ENCODE data around the gene REV3L.

Gene REV3L

DNA sequence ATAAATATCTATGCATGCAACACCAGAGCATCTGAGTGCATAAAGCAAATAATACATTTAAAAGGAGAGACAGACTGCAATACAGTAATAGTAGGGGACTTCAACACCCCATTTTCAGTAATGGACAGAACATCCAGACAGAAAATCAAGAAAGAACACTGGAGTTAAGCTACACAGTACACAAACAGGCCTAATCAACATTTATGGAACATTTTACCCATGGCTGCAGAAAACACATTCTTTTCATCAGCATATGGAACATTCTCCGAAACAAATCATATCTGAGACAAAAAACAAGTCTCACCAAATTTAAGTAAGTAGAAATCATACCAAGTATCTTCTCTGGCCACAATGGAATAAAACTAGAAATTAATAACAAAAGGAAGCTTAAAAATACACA, 50.5 kb downstream of the REV3L start:
- Histone ChIP-seq H3K4me3 (ENCODE audit: low read length) (no peak overlapping the region), H3K4me2 (ENCODE audit: low read length) (no peak overlapping the region), H3K9me3 (ENCODE audit: insufficient read depth, low read length) (peaks cover 13% of the 10 kb centered on the region; the same call in 1 of the 2 replicates), H3K27me3 (ENCODE audit: low read depth, low read length) (no peaks in the 10 kb centered on the region), H3K9ac (ENCODE audit: low read length) (no peak overlapping the region), H3K27ac (ENCODE audit: low read length) (no peak overlapping the region), H4K20me1 (ENCODE audit: insufficient read depth, low read length) (no peaks in the 10 kb centered on the region; the same call in 1 of the 2 replicates), H2AFZ (ENCODE audit: low read depth, low read length) (no peak overlapping the region), H3K79me2 (ENCODE audit: low read length) (peaks cover 90% of the 10 kb centered on the region), H3K4me1 (ENCODE audit: low read length) (peaks cover 3% of the 10 kb centered on the region; the same call in 1 of the 2 replicates), H3K36me3 (replicated peaks; ENCODE audit: low read depth, low read length) (peaks cover 20% of the 10 kb centered on the region)
- TF ChIP-seq, protein P1, sequence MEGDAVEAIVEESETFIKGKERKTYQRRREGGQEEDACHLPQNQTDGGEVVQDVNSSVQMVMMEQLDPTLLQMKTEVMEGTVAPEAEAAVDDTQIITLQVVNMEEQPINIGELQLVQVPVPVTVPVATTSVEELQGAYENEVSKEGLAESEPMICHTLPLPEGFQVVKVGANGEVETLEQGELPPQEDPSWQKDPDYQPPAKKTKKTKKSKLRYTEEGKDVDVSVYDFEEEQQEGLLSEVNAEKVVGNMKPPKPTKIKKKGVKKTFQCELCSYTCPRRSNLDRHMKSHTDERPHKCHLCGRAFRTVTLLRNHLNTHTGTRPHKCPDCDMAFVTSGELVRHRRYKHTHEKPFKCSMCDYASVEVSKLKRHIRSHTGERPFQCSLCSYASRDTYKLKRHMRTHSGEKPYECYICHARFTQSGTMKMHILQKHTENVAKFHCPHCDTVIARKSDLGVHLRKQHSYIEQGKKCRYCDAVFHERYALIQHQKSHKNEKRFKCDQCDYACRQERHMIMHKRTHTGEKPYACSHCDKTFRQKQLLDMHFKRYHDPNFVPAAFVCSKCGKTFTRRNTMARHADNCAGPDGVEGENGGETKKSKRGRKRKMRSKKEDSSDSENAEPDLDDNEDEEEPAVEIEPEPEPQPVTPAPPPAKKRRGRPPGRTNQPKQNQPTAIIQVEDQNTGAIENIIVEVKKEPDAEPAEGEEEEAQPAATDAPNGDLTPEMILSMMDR (IDR thresholded peaks at IDR 0.05; ENCODE audit: low read depth, low read length), result no peak
- no peak for TF ChIP-seq EZH2phosphoT487 (IDR thresholded peaks at IDR 0.05; ENCODE audit: low read depth)

DNA sequence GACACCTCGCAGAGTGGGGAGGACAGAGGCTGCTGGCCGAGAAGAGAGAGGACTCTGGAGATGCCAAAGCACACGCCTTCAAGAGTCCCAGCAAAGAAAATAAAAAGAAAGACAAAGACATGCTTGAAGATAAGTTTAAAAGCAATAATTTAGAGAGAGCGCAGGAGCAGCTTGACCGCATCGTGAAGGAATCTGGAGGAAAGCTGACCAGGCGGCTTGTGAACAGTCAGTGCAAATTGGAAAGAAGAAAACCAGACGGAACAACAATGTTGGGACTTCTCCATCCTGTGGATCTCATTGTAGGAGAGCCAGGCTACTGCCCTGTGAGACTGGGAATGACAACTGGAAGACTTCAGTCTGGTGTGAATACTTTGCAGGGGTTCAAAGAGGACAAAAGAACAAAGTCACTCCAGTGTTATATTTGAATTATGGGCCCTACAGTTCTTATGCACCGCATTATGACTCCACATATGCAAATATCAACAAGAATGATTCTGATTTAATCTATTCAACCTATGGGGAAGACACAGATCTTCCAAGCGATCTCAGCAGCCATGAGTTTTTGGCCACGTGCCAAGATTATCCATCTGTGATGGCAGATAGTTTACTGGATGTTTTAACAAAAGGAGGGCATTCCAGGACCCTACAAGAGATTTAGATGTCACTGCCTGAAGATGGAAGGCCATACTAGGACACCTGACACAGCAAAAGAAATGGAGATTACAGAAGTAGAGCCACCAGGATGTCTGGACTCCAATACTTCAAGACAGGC, 52.2 kb downstream of the REV3L start:
- Histone ChIP-seq H2AFZ (ENCODE audit: low read depth, low read length) (no peak overlapping the region), H3K9me3 (ENCODE audit: insufficient read depth, low read length) (peaks cover 14% of the 10 kb centered on the region; the same call in 1 of the 2 replicates), H3K27me3 (ENCODE audit: low read depth, low read length) (no peaks in the 10 kb centered on the region), H3K4me3 (ENCODE audit: low read length) (no peak overlapping the region), H3K4me2 (ENCODE audit: low read length) (no peak overlapping the region), H3K36me3 (replicated peaks; ENCODE audit: low read depth, low read length) (peaks cover 20% of the 10 kb centered on the region), H4K20me1 (ENCODE audit: insufficient read depth, low read length) (no peaks in the 10 kb centered on the region; the same call in 1 of the 2 replicates), H3K4me1 (ENCODE audit: low read length) (peaks cover 8% of the 10 kb centered on the region; the same call in 1 of the 2 replicates), H3K27ac (ENCODE audit: low read length) (no peak overlapping the region), H3K79me2 (ENCODE audit: low read length) (peaks cover 91% of the 10 kb centered on the region), H3K9ac (ENCODE audit: low read length) (no peak overlapping the region)
- TF ChIP-seq, protein P1 (IDR thresholded peaks at IDR 0.05; ENCODE audit: low read depth, low read length), result no peak
- no peak for TF ChIP-seq EZH2phosphoT487 (IDR thresholded peaks at IDR 0.05; ENCODE audit: low read depth)

DNA sequence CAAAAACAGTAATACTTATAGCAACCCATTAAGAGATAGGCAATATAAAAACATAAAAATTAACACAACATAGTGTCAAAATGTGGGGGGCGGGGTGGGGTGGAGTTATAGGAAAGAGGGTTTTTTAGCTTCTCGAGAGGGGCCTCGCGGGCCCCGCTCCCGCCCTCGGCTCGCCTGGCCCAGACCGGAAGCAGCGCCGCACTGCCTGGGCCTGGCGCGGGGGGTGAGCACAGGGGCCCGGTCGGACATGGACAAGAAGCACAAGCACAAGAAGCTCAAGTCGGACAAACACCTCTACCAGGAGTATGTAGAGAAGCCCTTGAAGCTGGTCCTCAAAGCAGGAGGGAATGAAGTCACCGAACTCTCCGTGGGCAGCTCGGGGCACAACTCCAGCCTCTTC, 53.4 kb downstream of the REV3L start:
- no peaks in the 10 kb centered on the region; the same call in 1 of the 2 replicates for H4K20me1 ChIP-seq (ENCODE audit: insufficient read depth, low read length)
- TF ChIP-seq, protein P1 (IDR thresholded peaks at IDR 0.05; ENCODE audit: low read depth, low read length), result no peak
- no peak for TF ChIP-seq EZH2phosphoT487 (IDR thresholded peaks at IDR 0.05; ENCODE audit: low read depth)
- no peak overlapping the region for H3K9ac ChIP-seq (ENCODE audit: low read length)
- H3K9me3 ChIP-seq (ENCODE audit: insufficient read depth, low read length), result peaks cover 14% of the 10 kb centered on the region; the same call in 1 of the 2 replicates
- H3K27me3 ChIP-seq (ENCODE audit: low read depth, low read length), result no peaks in the 10 kb centered on the region
- peaks cover 85% of the 10 kb centered on the region for H3K79me2 ChIP-seq (ENCODE audit: low read length)
- no peak overlapping the region for H3K27ac ChIP-seq (ENCODE audit: low read length)
- peaks cover 8% of the 10 kb centered on the region; the same call in 1 of the 2 replicates for H3K4me1 ChIP-seq (ENCODE audit: low read length)
- peaks cover 20% of the 10 kb centered on the region for H3K36me3 ChIP-seq (replicated peaks; ENCODE audit: low read depth, low read length)
- H3K4me2 ChIP-seq (ENCODE audit: low read length), result no peak overlapping the region
- no peak overlapping the region for H2AFZ ChIP-seq (ENCODE audit: low read depth, low read length)
- H3K4me3 ChIP-seq (ENCODE audit: low read length), result no peak overlapping the region

DNA sequence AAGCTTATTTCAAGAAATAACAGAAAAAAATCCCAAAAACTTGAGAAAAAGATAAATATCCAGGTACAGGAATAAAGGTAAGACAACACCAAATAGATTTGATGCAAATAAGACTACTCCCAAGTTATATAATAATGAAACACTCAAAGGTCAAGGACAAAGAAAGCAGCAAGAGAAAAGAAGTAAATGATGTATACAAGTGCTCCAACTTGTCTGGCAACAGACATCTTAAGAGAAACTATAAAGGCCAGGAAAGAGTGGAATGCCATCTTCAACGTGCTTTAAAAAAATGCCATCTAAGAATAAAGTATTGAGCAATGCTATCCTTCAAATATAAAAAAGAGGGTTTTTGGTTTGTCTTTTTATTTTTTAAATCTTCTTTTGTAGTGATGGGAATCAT, 54.2 kb downstream of the REV3L start:
- no peak overlapping the region for H3K9ac ChIP-seq (ENCODE audit: low read length)
- H2AFZ ChIP-seq (ENCODE audit: low read depth, low read length), result no peak overlapping the region
- no peak overlapping the region for H3K27ac ChIP-seq (ENCODE audit: low read length)
- peaks cover 20% of the 10 kb centered on the region for H3K36me3 ChIP-seq (replicated peaks; ENCODE audit: low read depth, low read length)
- no peaks in the 10 kb centered on the region for H3K27me3 ChIP-seq (ENCODE audit: low read depth, low read length)
- H3K4me3 ChIP-seq (ENCODE audit: low read length), result no peak overlapping the region
- H3K9me3 ChIP-seq (ENCODE audit: insufficient read depth, low read length), result peaks cover 14% of the 10 kb centered on the region; the same call in 1 of the 2 replicates
- no peak for TF ChIP-seq EZH2phosphoT487 (IDR thresholded peaks at IDR 0.05; ENCODE audit: low read depth)
- TF ChIP-seq, protein P1 (IDR thresholded peaks at IDR 0.05; ENCODE audit: low read depth, low read length), result no peak
- H4K20me1 ChIP-seq (ENCODE audit: insufficient read depth, low read length), result no peaks in the 10 kb centered on the region; the same call in 1 of the 2 replicates
- H3K79me2 ChIP-seq (ENCODE audit: low read length), result peaks cover 87% of the 10 kb centered on the region
- H3K4me2 ChIP-seq (ENCODE audit: low read length), result no peak overlapping the region
- H3K4me1 ChIP-seq (ENCODE audit: low read length), result peaks cover 9% of the 10 kb centered on the region; the same call in 1 of the 2 replicates

Measured in OCI-LY3 (cell line).